Gastroesophageal sphincter (tissue), 3 donors: Measurements from ENCODE around the gene CD34.

Experiments
- EP300 ChIP-seq: sonication (generic); formaldehyde crosslinking; IDR thresholded peaks from one replicate; pipeline ENCODE4 v1.6.1; 2017; ENCODE audit warnings: antibody characterized with exemption, mild to moderate bottlenecking
- POLR2A ChIP-seq, 2 donors: fragments of 450-650 bp; IDR thresholded peaks; one replicate each; pipeline ENCODE4 v1.6.1; 2017; ENCODE audit warnings: antibody characterized with exemption in 2 of 2, mild to moderate bottlenecking in 2 of 2, moderate library complexity in 1 of 2
- POLR2AphosphoS5 ChIP-seq: sonication (generic); formaldehyde crosslinking; IDR thresholded peaks from one replicate; pipeline ENCODE4 v1.6.1; 2017; ENCODE audit warnings: antibody characterized with exemption
- TF ChIP-seq, protein P1 (sequence below), 4 experiments: fragments of 200-600 bp in 2 of 4; fragments of 450-650 bp in 2 of 4; sonication (generic) in 1 of 4; IDR thresholded peaks; one replicate each; pipeline ENCODE4 v1.5.1; 2017 to 2019; ENCODE audit warnings: antibody characterized with exemption in 4 of 4, mild to moderate bottlenecking in 2 of 4, moderate library complexity in 2 of 4

DNA sequence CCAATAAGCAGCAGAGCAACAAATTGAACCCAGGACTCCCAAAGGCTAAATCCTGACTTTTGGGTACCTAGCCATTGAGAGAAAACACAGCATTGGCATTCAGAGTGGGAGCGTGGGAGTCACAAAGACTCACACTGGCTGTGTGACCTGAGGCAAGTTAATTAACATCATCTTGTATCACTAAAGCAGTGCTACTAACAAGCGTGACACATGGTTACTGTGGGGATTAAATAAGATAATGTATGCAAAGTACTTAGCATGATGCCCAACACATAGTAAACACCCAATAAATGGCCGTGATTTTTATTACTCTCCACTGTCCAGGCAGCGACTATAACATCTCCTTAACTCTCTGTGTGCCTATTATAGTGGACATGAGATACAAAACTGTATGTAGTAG, 73.3 kb downstream of the CD34 start:
- TF ChIP-seq, protein P1, sequence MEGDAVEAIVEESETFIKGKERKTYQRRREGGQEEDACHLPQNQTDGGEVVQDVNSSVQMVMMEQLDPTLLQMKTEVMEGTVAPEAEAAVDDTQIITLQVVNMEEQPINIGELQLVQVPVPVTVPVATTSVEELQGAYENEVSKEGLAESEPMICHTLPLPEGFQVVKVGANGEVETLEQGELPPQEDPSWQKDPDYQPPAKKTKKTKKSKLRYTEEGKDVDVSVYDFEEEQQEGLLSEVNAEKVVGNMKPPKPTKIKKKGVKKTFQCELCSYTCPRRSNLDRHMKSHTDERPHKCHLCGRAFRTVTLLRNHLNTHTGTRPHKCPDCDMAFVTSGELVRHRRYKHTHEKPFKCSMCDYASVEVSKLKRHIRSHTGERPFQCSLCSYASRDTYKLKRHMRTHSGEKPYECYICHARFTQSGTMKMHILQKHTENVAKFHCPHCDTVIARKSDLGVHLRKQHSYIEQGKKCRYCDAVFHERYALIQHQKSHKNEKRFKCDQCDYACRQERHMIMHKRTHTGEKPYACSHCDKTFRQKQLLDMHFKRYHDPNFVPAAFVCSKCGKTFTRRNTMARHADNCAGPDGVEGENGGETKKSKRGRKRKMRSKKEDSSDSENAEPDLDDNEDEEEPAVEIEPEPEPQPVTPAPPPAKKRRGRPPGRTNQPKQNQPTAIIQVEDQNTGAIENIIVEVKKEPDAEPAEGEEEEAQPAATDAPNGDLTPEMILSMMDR (IDR thresholded peaks at IDR 0.05) = no peak
- no peak for TF ChIP-seq POLR2AphosphoS5
- no peak for TF ChIP-seq POLR2A (IDR thresholded peaks at IDR 0.05)
- TF ChIP-seq EP300 = no peak
